GM18858 (cell line): ENCODE measurements around the gene KCNC2.

Experiments used
- ATAC-seq: cut with Tn5 transposase; IDR thresholded peaks from one replicate; pipeline ENCODE4 v1.9.1; 2021; ENCODE audit not compliant: unreplicated experiment

KCNC2 gene

DNA sequence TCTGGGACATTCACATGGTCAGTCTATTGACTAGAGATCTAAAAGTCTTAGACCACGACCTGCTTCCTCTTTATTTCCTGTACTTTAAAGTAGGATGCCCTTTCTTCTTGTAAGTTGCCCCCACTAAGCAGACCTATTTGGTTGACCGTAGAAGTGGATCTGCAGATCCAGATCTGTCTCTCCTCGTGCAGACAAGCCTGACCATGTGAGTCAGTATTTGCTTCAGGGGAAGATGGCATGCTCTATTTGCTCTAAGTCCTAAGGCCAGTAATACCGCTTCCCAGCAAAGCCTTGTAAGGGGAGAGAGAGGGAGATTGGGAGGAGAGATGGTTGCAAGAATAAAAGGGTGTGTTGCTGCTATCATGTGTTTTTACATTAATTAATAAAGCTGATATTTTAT is 46.8 kb downstream of the KCNC2 start:
- no peak for ATAC-seq

DNA sequence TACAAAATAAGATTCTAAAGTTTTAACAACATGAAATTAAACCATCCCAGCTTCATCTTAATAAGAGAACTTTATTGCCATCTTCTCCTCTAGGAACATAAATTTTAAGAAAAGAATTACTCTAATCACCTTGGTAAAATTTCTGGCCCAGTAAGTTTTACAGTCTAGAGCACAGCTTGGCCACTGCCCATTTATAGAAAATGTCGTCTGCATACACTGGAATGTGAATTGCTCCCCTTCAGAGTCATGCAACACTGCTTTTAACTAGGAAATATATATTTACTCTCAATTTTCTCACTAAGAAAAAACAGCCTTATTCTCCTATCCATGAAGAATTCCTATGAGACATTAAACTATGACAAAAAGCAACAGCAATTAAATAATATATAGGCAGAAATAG is 48.2 kb downstream of the KCNC2 start:
- ATAC-seq = no peak

DNA sequence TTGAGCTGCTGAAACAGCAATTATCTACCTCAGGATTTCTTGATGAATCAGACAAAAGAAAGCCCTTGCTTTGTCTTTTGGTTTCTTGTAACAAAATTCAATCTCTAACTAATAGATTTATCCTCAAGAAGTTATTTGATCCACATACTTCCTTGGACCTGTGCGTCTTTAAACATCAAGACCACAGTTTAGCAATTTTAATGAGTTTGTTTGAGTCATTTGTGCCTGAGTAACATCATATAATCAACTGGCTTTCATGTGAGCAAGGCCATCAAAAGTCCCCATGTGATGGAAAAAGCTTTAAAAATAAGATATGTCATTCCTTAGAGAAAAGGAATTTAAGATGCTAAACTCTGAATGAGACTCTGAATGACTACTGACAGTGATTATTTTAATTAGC is 52.3 kb downstream of the KCNC2 start:
- no peak for ATAC-seq

DNA sequence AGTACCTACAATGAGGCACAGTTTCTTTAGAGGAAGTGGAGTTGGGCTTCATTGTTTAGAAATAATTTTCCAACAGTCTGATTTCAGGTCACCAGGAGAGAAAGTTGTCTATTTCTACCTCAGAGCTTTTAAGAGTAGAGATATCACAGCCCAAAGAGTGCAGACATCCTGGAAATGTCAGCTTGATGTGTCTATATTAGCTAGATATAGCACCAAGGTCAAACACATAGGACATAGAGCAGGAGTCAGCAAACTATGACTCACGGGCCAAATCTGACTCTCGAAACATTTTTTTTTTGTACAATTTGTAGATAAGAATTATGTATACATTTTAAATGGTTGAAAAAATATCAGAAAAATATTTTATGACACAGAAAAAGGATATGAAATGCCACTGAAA is 53.7 kb downstream of the KCNC2 start:
- ATAC-seq = no peak

DNA sequence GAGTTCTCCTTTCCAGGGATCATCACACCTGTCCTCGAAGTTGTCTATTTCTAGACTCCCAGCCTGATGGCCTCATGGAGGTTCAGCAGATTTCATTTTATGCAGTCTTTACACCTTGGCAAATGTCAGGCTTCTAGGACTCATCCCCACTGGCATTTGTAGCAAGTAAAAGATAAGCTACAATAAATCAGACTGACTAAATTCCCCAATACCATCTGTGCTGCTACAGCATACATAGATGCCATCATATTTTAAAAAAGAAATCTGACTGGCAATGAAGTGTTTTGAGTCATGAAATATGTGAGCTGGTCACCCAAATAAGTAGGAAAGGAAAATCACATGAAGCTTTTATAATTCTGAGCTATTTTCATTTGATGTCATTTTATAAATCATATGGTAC is 55.3 kb downstream of the KCNC2 start:
- no peak for ATAC-seq

DNA sequence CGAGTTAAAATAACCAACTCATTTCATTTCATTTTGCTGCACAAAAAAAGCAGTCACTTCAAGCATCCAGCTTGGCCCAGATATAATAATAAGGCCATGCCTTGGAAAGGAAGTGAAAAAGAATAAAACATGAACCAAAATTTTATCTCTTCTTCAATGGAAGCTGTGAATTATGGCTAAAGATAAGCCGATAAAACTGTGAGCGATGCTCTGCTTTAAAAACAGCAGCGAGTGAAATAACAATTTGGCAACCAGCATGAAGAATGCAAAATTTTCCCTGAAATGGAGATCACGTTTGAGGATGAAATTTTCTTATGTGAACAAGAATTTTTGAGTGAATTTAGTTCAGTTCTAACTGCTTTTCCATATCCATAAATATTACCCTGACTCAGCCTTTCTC is 70.4 kb downstream of the KCNC2 start:
- no peak for ATAC-seq

DNA sequence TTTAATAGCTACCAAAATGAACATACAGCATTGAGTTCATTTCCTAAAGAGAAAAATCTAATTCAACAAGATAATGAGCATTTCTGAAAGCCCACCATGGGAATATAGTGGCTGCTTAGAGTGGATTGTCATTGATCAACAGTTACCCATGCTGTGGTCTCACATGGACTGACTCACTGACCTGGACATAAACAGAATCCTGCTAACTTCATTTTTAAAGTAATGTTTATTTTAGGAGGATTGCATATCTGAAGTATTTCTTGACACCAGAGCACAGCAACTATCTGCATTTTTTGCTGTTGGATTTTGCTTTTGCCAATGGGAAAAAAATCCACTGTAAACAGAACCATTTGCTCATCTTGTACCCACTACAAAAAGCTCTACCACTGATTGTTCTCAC is 71.7 kb downstream of the KCNC2 start:
- no peak for ATAC-seq

DNA sequence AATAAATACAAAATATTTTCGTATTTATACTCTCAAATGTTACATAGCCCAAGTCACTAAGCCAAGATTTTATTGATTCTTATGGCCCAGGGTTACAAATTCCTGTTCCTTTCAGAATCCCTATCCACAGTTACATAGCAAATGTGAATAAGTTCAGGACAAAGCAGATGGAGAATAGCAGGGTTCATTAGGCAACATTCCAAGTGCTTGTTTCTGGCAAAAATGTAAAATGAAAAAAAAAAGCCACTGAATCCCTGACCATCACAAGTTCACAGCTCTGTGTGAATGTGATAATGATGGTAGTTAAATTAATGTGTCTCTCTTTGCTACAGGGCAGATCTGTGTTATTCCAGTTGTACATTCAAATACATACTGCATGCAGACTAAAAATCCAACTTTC is 74.6 kb downstream of the KCNC2 start:
- ATAC-seq = no peak

DNA sequence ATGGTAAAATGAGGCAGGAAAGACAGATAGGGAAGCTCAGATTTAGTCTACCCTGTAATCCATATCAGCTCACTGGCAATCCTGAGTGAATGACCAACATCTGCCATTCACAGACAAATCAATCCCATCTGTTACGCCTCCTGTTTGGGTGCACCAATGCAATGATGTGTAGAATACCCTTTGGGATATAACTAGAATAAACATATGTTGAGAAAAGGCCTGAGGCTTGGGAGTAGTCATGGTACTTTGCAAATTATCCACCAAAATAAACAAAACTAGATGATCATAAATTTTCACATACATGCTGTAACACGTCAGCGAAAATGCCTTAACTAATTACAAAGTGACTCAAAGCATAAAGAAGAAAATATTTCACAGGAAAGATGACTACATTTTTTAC is 78.8 kb downstream of the KCNC2 start:
- no peak for ATAC-seq

DNA sequence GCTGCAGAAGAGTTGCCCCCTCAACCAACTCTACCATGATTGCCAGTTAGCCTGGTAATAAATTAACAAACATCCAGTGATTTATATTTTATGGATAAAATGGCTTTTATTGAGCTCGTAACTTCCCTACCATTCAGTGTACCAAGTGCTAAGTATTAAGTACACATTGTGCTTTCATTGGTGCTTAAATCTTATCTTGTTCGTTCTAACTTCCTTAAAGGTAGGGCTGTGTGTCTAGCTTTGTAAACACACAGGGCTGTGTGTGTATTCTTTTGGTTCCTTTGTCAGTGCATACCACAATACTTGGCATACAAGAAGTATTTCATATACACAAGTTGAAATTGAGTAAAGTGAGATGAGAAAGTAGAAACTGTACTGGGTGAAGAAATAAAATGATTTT is 80.4 kb downstream of the KCNC2 start:
- no peak for ATAC-seq

DNA sequence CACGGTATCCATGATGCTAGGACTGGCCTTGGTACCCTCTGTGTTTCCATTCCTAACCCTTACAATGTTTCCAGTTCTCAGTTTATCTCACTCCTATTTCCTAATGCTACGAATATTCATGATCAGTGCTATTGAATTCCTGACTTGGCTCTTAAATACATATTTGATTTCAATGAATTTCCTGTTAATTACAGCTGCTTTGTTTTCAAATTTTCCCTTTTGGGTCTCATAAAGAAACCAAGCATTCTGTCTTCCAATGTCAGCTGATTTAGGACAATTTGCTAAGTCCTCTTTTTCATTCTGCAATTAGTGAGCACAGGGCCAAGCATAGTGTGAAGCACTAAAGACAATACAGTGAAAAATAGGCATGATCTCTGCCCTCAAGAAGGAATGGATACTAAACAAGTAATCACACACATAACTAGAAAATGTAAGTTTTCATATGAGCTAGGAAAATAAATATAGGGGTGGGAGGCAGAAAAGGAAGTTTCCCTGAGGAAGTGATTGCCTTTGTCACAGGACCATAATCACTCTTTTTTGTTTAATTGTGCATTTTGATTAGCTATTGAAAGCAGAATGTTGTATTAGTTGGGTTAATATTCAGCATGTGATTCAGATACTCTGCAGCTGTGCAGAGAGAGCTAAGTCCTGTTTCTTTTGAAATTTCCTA is 88.5 kb downstream of the KCNC2 start:
- ATAC-seq = no peak

DNA sequence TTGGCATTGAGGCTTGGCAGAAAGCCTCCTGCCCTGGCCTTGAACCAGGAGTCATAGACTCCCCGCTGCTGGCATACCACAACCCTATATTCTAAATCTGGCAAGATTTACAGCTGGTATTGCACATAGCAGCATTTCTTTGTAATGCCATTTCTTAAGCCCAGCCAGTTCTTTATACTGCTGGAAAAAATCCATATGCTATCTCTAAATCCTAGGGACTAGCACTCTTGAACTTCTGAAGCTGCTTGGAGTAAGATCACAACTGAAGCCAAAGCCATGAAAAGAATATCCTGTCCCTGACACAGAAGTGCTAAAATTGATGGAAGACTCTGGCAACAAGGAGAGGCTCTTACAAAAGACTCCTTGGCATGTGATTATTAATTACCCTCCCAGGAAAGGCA is 89.3 kb downstream of the KCNC2 start:
- no peak for ATAC-seq

DNA sequence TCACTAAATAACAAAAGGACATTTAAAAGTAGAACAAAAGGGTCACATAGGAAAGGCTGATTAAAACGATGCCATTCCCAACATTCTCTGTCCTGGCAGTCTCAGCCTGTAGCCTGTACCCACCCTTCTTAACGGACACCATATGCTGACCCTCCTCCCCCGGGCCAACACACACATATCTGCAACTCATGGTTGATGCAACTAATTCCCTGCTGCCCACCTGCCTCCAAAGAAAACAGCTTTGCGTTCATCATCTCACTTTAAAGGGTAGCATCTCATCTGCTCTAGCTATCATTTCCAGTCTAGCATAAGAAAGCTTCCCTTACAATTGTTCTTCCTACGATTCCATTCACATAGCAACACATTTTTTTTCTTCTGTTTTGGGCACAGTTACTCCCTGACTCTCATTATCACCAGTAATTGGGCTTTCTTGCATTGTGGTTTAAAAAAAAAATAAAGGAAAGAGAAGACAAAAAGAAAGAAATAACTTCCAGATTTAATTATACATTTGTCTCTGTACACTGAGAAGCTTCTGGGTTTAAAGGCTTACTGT is 92.9 kb downstream of the KCNC2 start:
- no peak for ATAC-seq

DNA sequence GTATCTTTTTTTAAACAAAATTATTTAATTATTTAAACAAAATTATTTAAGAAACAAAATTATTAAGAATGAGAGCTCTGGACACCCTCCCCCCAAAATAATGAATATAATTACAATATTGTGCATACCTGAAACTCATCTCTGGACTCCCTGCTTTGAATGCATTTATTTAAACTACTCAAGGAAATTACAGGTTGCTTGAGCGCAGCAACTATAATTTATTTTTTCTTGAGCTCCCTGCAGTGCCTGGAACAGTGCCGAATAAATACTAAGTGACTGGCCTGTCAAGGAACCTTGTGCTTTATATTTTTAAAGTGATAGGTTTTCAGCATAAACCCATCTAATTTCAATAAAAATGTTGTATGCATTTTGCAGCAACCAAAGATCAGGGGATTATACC is 93.9 kb downstream of the KCNC2 start:
- ATAC-seq = no peak

DNA sequence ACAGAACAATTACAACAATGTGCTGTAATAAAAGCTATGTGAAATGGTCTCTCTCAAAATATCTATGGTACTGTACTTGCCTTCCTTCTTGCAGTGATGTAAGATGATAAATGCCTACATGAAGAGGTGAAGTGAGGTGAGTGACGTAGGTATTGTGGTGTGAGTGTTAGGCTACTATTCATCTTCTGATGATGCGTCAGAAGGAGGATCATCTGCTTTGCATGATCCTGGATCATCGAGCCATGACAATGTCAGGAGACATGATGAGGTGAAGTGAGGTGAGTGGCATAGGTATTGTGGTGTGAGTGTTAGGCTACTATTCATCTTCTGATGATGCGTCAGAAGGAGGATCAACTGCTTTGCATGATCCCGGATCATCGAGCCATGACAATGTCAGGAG is 105.8 kb downstream of the KCNC2 start:
- no peak for ATAC-seq

DNA sequence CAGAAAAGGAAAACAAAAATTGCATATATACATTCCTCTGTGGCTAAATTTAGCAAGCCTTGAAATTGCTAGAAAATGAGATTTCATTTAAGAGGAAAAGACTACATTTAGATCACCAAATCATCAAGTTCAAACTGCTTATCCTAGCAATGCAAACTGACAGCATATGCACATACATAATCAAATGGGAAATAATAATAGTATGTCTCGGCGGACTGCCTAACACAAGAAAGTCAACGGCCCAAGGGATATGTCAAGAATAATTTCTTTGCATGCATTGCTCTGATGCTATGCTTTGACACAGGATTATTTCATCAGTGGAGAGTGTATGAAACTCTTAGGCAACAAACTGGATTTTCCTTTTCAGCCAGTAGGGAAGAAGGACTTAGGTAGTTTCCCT is 107.9 kb downstream of the KCNC2 start:
- no peak for ATAC-seq

DNA sequence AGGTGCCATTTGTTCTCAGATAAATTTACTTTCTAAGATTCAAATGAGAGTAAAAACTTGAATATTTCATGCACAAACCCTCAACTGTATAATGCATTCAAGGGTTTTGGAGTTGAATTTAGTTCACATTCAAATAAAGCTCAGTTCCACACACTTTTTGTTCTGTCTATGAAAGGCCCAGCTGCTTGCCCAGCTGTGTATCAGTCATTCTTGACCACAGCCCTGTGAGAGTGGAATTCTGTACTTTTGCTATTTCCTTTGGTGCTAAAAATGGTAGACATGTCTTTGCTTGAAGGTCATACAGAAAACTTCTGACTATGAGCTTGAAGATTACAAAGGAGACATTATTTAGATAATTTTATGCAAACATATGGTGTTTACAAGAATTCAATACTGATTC is 110.4 kb downstream of the KCNC2 start:
- ATAC-seq = no peak

DNA sequence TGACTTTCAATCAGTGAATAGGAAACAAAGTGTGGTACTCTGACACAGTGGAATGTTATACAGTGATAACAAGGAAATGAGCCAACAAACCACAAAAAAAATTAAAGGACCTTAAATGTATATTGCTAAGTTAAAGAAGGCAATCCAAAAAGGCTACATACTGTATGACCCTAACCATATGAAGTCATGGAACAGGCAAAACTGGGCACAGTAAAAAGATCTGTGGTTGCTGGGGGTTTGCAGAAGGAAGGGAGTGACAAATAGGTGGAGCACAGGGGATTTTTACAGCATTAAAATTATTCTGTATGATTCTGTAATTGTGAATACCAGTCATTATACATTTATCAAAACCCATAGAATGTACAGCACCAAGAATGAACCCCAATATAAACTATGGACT is 112.6 kb downstream of the KCNC2 start:
- no peak for ATAC-seq

DNA sequence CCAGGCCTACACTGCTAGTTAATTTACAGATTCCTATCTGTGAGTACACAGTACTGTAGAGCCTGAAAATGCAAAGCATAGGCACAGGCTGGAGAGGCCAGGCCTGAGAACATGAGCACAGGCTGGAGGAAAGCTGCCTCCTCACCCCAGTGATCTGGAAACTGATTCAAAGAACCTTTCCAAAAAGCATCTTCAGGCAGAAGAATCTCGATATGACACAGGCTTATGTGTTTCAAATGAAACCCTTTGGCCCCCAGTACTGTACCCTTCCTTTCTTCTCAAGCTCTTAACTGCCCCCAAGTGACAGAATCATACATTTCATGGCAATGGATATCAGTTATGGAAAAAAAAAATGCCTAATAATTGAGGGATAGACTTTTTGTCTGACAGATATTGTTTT is 122.0 kb downstream of the KCNC2 start:
- no peak for ATAC-seq

DNA sequence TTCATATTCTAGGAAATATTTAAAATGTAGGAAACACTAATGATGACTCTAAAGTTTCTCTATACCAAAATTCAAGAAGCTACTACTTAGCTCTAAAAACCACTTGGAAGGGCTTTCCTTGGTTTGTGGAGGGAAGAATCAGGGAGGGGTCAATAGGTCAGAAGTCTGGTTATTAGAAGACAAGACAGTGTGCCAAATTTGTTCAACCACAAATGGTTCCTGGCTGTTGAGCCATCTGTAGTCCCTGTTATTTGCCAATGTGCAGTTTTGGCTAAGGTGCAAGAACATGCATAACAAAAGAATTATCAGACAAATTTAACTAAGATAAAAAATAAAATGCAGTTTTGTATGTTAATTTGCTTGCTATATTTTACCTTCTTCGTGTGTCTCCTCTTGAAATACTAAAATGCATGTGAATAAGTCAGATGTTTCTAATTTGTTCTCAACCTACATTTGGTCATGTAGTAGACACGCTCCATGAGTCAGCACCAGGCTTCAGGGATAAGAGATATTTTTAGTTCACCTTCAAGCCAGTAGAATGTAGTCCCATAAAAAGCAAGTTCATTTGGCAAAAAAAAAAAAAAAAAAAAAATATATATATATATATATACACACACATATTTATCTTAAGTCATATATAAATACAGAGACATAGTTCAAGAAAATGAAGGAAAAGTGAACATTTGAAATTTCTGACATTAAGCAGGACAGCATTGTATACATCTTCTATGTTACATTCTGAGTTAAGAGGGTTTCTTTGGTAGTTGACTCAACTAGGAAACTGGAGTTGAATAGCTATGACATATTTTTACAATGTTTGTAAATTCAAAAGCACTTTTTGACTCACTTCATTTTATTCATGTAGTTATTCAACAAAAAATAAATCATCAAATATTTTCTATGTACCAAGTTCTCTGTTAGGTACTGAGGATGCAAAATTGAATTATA is 123.3 kb downstream of the KCNC2 start:
- no peak for ATAC-seq

DNA sequence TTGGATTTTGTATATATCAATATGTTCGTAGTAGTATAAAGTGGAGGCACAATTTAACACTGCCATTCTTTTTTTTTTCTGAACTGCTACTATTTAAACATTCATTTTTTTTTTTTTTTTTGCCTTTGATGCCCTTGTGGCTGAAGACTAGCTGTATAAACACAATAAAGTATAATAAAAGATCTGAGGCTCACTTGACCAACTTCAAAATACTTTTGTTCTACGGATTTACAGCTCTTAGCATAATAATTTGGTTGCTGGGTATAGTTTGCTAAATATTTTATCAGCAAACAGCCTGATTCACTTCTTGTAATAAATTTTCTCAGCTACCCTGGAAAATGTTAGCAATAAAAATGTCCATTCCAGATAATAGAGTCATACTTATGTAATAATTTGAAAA is 128.3 kb downstream of the KCNC2 start:
- no peak for ATAC-seq

DNA sequence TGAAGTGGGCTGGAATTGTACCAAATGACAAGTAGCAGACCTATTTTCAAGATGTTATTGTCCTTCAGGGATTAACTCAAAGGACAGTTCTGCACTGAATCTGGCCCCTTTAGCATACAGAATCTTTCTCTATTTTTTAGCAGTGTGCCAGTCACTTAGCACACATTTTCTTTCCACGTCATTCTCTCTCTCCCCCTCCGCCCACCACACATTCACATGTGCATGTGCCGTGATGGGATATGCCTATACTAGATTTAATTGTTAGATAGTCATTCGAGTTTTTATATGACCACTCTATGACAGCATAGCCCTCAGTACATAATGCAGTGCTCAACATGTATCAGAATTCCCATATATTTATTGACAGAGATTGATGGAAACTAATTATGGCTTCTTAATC is 129.1 kb downstream of the KCNC2 start:
- no peak for ATAC-seq
